ENCODE results near the gene FLRT1.

FLRT1 gene

GRCh38 chr11:64008914-64009633, 26.7 kb upstream of the FLRT1 start:
- no peak for DNase-seq (ENCODE audit: extremely low spot score)
- no peak for TF ChIP-seq CTCF (IDR thresholded peaks at IDR 0.05; ENCODE audit: control extremely low read depth, extremely low read depth, low read depth, missing control alignments)
- ChIA-PET CTCF (interaction anchor here (1.3 kb wide), 1 partner anchor 9 kb away, joined by 4 read pairs; no protein-coding TSS in a partner anchor), POLR2A (interaction anchor here (0.6 kb wide), 1 partner anchor 1499 kb away, joined by 6 read pairs; no protein-coding TSS in a partner anchor)

GRCh38 chr11:64009710-64010109, 26.0 kb upstream of the FLRT1 start:
- ChIA-PET POLR2A (interaction anchor here (0.6 kb wide), 1 partner anchor 1498 kb away, joined by 6 read pairs; no protein-coding TSS in a partner anchor), CTCF (no interaction called here)
- no peak for TF ChIP-seq CTCF (IDR thresholded peaks at IDR 0.05; ENCODE audit: control extremely low read depth, extremely low read depth, low read depth, missing control alignments)
- DNase-seq (ENCODE audit: extremely low spot score), result no peak

GRCh38 chr11:64010783-64011182, 24.9 kb upstream of the FLRT1 start:
- ChIA-PET POLR2A (no interaction called here), CTCF (no interaction called here)
- no peak for TF ChIP-seq CTCF (IDR thresholded peaks at IDR 0.05; ENCODE audit: control extremely low read depth, extremely low read depth, low read depth, missing control alignments)
- DNase-seq (ENCODE audit: extremely low spot score), result no peak

DNA sequence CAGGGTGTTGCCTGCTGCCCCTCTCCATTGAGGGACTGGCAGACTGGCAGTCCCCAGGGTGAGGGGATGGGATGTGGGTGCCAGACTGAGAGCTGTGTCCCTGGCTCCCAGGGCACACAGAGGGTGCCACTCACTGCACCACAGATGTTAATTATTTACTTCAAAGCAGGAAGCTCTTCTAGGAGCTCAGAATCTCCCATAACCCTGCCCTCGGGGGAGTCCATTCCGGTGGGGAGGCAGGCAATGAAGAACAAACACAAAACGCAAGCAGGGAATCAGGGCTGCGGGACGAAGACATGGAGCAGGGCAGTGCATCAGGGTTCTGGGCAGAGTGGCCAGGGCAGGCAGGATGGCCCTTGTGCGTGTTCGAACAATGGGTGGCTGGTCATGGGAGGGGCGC, 24.4 kb upstream of the FLRT1 start:
- no peak for TF ChIP-seq CTCF (IDR thresholded peaks at IDR 0.05; ENCODE audit: control extremely low read depth, extremely low read depth, low read depth, missing control alignments)
- DNase-seq (ENCODE audit: extremely low spot score), result no peak
- CTCF ChIA-PET, result no interaction called here
- POLR2A ChIA-PET, result no interaction called here

DNA sequence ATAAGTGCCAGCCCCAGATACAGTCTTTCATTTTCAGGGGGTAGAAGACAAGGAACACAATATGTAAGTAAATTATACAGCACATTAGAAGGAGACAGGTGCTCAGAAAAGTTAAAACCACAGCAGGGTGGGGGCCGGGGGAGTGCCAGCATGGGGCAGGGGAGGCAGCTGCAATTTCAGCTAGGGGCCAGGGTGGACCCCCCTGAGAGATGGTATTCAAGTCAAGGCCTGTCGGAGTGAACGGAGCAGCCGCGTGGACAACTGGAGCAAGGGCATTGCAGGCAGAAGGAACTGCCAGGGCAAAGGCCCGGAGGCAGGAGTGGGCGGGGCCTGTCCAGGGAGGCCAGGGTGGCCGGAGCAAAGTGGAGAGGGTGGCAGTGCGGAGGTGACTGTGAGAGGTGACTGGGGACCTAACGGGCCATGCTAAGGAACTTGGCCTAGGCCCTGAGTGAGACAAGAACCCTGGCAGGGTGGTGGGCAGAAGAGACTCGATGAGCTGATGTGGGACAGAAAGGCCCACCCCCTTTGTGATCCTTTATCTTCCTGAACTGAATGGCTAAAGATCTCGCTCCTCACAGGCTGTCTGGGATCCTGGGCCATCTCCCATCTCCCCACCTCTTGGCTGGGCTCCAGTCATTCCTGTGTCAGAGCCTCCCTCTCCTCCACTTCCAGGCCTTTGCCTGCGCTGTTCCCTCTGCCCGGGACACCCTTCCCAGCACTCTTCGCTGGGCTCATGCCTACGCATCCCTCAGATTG, 22.4 kb upstream of the FLRT1 start:
- no peak for DNase-seq (ENCODE audit: extremely low spot score)
- ChIA-PET POLR2A (no interaction called here), CTCF (interaction anchor here (0.9 to 5.2 kb wide), 5 partner anchors 10 to 136 kb away, joined by 3 to 35 read pairs (median 3); no protein-coding TSS in a partner anchor)
- TF ChIP-seq CTCF (IDR thresholded peaks at IDR 0.05; ENCODE audit: control extremely low read depth, extremely low read depth, low read depth, missing control alignments), result no peak

DNA sequence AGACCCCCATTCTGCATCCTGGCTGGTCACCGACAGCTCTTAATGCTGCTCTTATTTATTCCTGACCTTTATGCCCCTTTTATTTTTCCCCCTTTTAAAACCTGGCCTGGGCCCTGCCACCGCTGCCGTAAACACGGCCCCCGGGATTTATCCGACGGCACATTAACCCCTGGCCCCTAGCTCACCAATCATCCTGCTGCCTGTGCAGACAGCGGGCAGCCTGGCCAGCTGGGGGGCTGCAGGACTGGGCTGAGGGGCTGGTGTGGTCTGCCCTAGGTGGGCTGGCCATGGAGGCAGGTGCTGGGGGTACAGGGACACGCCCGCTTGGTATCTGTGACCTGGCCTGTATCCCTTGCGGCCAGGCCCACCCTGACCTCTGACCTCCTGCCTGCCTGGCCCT, 21.4 kb upstream of the FLRT1 start:
- CTCF ChIA-PET, result interaction anchor here (0.9 to 5.2 kb wide), 5 partner anchors 9 to 135 kb away, joined by 3 to 35 read pairs (median 3); no protein-coding TSS in a partner anchor
- no peak for TF ChIP-seq CTCF (IDR thresholded peaks at IDR 0.05; ENCODE audit: control extremely low read depth, extremely low read depth, low read depth, missing control alignments)
- POLR2A ChIA-PET, result no interaction called here
- DNase-seq (ENCODE audit: extremely low spot score), result no peak
